K562 (cell line): ENCODE results near the gene SPATC1L. TPM values are rescaled to one million over a fixed set of nuclear protein-coding genes. Genes with fewer than 3 reads are reported as not detected.

Experiments used
- ATAC-seq: fragments of 200-7000 bp; cut with Tn5 transposase; 3 replicates; pipeline ENCODE4 v1.9.1; 2020; ENCODE audit warnings: moderate library complexity
- BruUV-seq: library from RNA; stranded (reverse); fragments of 400-500 nt; replicated peaks from 2 replicates; lab custom pipeline; 2021; lab: Mats Ljungman, UMichigan
- CTCF ChIA-PET: fragments of 300-600 bp; formaldehyde crosslinking; extraction: SDS; loops from one replicate; lab custom pipeline; 2021; ENCODE audit warnings: low intra/inter-chr PET ratio; lab: Yijun Ruan, JAX
- POLR2A ChIA-PET: fragments of 300-600, 350-650 bp; sonication (Branson Sonifier 250); formaldehyde crosslinking; extraction: SDS; loops from one replicate; lab custom pipeline; 2021; ENCODE audit warnings: antibody characterized with exemption, inconsistent platforms; lab: Yijun Ruan, JAX
- DNase-seq, 4 experiments: peaks; one replicate each; pipeline versions ENCODE4 v3.0.0 to v3.0.0-alpha.2; 2011 to 2018; ENCODE audit warnings: low spot score in 3 of 4, mixed read lengths in 3 of 4; ENCODE audit errors: extremely low read depth in 1 of 4
- FAIRE-seq: peaks from 2 replicates; lab custom pipeline; 2011; peaks lifted over from hg19 to GRCh38; lab: Jason Lieb, UNC
- H2AFZ ChIP-seq: 2 replicates; pipeline ENCODE4 v1.6.0; 2011; ENCODE audit warnings: low read depth, low read length, control low read depth, inconsistent platforms
- H3K27ac ChIP-seq: fragments of 200-600 bp; 3 replicates; pipeline ENCODE4 v1.8.0; 2011; ENCODE audit warnings: low read depth, mild to moderate bottlenecking, control low read depth, inconsistent platforms, low read length, moderate library complexity, mixed read lengths; ENCODE audit errors: extremely low read depth
- H3K27me3 ChIP-seq, 2 experiments: fragments of 300-600 bp in 1 of 2; 2 replicates in 1 of 2; 3 replicates in 1 of 2; pipeline versions ENCODE4 v1.6.0 to v1.8.0; 2011; ENCODE audit warnings: inconsistent platforms in 2 of 2, low read length in 2 of 2, mild to moderate bottlenecking in 1 of 2, mixed read lengths in 1 of 2, moderate library complexity in 1 of 2; ENCODE audit not compliant: control insufficient read depth in 2 of 2, insufficient read depth in 2 of 2
- H3K36me3 ChIP-seq: fragments of 300-600 bp; 3 replicates; pipeline ENCODE4 v1.8.0; 2011; ENCODE audit warnings: mild to moderate bottlenecking, low read length, inconsistent platforms; ENCODE audit not compliant: control insufficient read depth, insufficient read depth
- H3K4me1 ChIP-seq, 2 experiments: fragments of 200-600 bp in 1 of 2; replicated peaks in 1 of 2; 2 replicates in 1 of 2; 3 replicates in 1 of 2; pipeline versions ENCODE4 v1.5.1 to v1.8.0; 2011; ENCODE audit warnings: inconsistent platforms in 2 of 2, low read length in 2 of 2, mild to moderate bottlenecking in 1 of 2, mixed read lengths in 1 of 2, moderate library complexity in 1 of 2; ENCODE audit not compliant: control insufficient read depth in 2 of 2, insufficient read depth in 2 of 2
- H3K4me2 ChIP-seq: 2 replicates; pipeline ENCODE4 v1.6.1; 2011; ENCODE audit warnings: low read length, control low read depth, inconsistent platforms, mixed read lengths; ENCODE audit not compliant: insufficient read depth
- H3K4me3 ChIP-seq: fragments of 200-600 bp; sonication (generic), shearing (Covaris generic); 2 replicates; pipeline ENCODE4 v1.5.1; 2016; ENCODE audit warnings: control low read depth, inconsistent platforms
- H3K79me2 ChIP-seq: fragments of 200-600 bp; 3 replicates; pipeline ENCODE4 v1.8.0; 2011; ENCODE audit warnings: low read length, inconsistent platforms; ENCODE audit not compliant: control insufficient read depth, insufficient read depth
- H3K9ac ChIP-seq, 2 experiments: 2 replicates each; pipeline versions ENCODE4 v1.6.0 to v1.6.1; 2011; ENCODE audit warnings: low read depth in 2 of 2, low read length in 2 of 2, control low read depth in 1 of 2, inconsistent platforms in 1 of 2, mild to moderate bottlenecking in 1 of 2, mixed read lengths in 1 of 2; ENCODE audit not compliant: insufficient read depth in 1 of 2
- H3K9me1 ChIP-seq: one replicate; pipeline ENCODE4 v1.6.0; 2011; ENCODE audit warnings: inconsistent platforms, mild to moderate bottlenecking, low read length, moderate library complexity; ENCODE audit not compliant: control insufficient read depth, insufficient read depth
- H3K9me3 ChIP-seq: replicated peaks from 2 replicates; pipeline ENCODE4 v1.5.1; 2011; ENCODE audit warnings: low read depth, low read length, inconsistent platforms; ENCODE audit not compliant: control insufficient read depth, insufficient read depth
- H4K20me1 ChIP-seq: replicated peaks from 2 replicates; pipeline ENCODE4 v1.6.1; 2011; ENCODE audit warnings: low read length, inconsistent platforms, mixed read lengths; ENCODE audit not compliant: control insufficient read depth, insufficient read depth
- HIVEP1 ChIP-seq: fragments of 250-450 bp; sonication (Bioruptor Pico); IDR thresholded peaks from 2 replicates; pipeline ENCODE4 v1.4.0; 2020; ENCODE audit warnings: mild to moderate bottlenecking
- PHTF2 ChIP-seq: fragments of 250-450 bp; sonication (Bioruptor Pico); IDR thresholded peaks from 2 replicates; pipeline ENCODE4 v1.5.0; 2021; ENCODE audit warnings: mild to moderate bottlenecking
- POLR2G ChIP-seq: fragments of 200-400 bp; formaldehyde crosslinking; IDR thresholded peaks from 2 replicates; pipeline ENCODE4 v1.6.1; 2017; ENCODE audit warnings: low read depth, mild to moderate bottlenecking, antibody characterized with exemption, low read length, moderate library complexity
- RBFOX2 ChIP-seq: fragments of 200-400 bp; formaldehyde crosslinking; IDR thresholded peaks from 2 replicates; pipeline ENCODE4 v1.6.1; 2017; ENCODE audit warnings: low read depth, mild to moderate bottlenecking, low read length, moderate library complexity
- TBP ChIP-seq: optimal IDR thresholded peaks from 2 replicates; pipeline ENCODE3; 2011; ENCODE audit warnings: low read depth, low read length, improper control_type of control experiment
- WGBS: fragments of 100-300 bp; shearing (Covaris generic); methylation state at CpG from one replicate; pipeline ENCODE4 v1.1.6; 2016; ENCODE audit warnings: low coverage, mixed read lengths; ENCODE audit not compliant: insufficient coverage; ENCODE audit errors: missing lambda C conversion rate; 5-methylcytosine and 5-hydroxymethylcytosine counted together
- in situ Hi-C: fragments of 300-500 bp; cut with MboI; formaldehyde crosslinking; loops from 4 replicates; pipeline ENCODE4 v1.15.0; 2018; ENCODE audit warnings: inconsistent platforms, mixed read lengths
- intact Hi-C: fragments of 100-400 bp; cut with micrococcal nuclease; formaldehyde crosslinking; loops from 2 replicates; pipeline ENCODE4 v1.14.2; 2022
- polyA plus RNA-seq, 8 experiments: library from polyadenylated mRNA; depleted of rRNA in 4 of 8; stranded (reverse) in 5 of 8; unstranded in 3 of 8; fragments of >200 nt; fragmentation: Nextera tagmentation in 2 of 8; fragmentation: Illumina TruSeq in 1 of 8; extraction: Ambion mirVana in 2 of 8; extraction: Trizol in 1 of 8; gene quantifications; 2 replicates each; pipeline versions ENCODE4 v1.2.1 to v1.2.3, GENCODE V29; 2011 to 2014; ENCODE audit warnings: inconsistent platforms in 1 of 8, missing spikeins in 1 of 8
- total RNA-seq, 7 experiments: library from RNA; depleted of rRNA in 6 of 7; stranded (reverse); fragments of >200 nt in 6 of 7; fragmentation: Illumina TruSeq in 2 of 7; extraction: Trizol in 2 of 7; gene quantifications; 2 replicates each; pipeline versions ENCODE4 v1.2.1 to v1.2.3, GENCODE V29; 2011 to 2021; ENCODE audit warnings: low replicate concordance in 1 of 7

SPATC1L gene
- total and polyA plus RNA-seq, 9 of the 15 experiments (the other 6 are each of a cell fraction or from before 2014, with no cell fraction given), result 0.14 to 121 (median 34.0) TPM; not detected in 1

GRCh38 chr21:46207920-46208591, 23.8 kb upstream of the SPATC1L start (continued):
- no peak for TF ChIP-seq TBP
- TF ChIP-seq RBFOX2, result no peak

- BruUV-seq, result no TSS peak
- in situ Hi-C loops, result no loop called here
Observed at GRCh38 chr21:46207006-46207919, 23.0 kb upstream of the SPATC1L start.

More at GRCh38 chr21:46207006-46207919, 23.0 kb upstream of the SPATC1L start:
- Histone ChIP-seq H3K27me3 (no peaks in the 10 kb centered on the region), H3K4me2 (no peak overlapping the region), H3K4me1 (peaks cover 0 to 23% of the 10 kb centered on the region in 2 experiments; a peak in 1 of 5 replicates), H3K36me3 (peaks cover 95% of the 10 kb centered on the region; the same call in 2 of the 3 replicates), H3K9me1 (no peaks in the 10 kb centered on the region), H3K9ac (no peak overlapping the region; a peak in 1 of 4 replicates), H3K79me2 (no peaks in the 10 kb centered on the region), H3K4me3 (no peak overlapping the region), H3K9me3 (no peaks in the 10 kb centered on the region), H3K27ac (no peak overlapping the region), H2AFZ (no peak overlapping the region), H4K20me1 (no peaks in the 10 kb centered on the region)
- ATAC-seq (no peak), FAIRE-seq (no peak), DNase-seq (no peak)
- TF ChIP-seq HIVEP1 (CRISPR knock-in tag), result no peak
- no peak for TF ChIP-seq PHTF2 (CRISPR knock-in tag)
- peak; percentile 52 for TF ChIP-seq POLR2G
- 94% methylated on average over 19 of the region's 21 CpGs for WGBS
- CTCF ChIA-PET, result no interaction called here
- POLR2A ChIA-PET, result interaction anchor here (0.6 kb wide), 1 partner anchor 29 kb away, joined by 3 read pairs; no protein-coding TSS in a partner anchor
- intact Hi-C loops, result no loop called here
